HFF-Myc (cell line): Measurements from ENCODE around the gene ZNF423.
"Not testable (repeated sequence)": the region's sequence is repeated elsewhere in the genome, so short reads cannot be mapped to it uniquely, and the experiment has no call there.

Experiments
- DNase-seq: peaks from one replicate; pipeline ENCODE4 v3.0.0-alpha.2; 2011; ENCODE audit warnings: low read depth; ENCODE audit errors: extremely low read depth
- H3K4me3 ChIP-seq: replicated peaks from 2 replicates; pipeline ENCODE4 v1.5.1; 2011; ENCODE audit warnings: low read depth, mild to moderate bottlenecking, control low read depth, low read length
- CTCF ChIP-seq: IDR thresholded peaks from 2 replicates; pipeline ENCODE4 v1.5.1; 2012; ENCODE audit warnings: mild to moderate bottlenecking, low read depth, low read length, control low read depth; ENCODE audit errors: missing control alignments

The ZNF423 gene

GRCh38 chr16:49684696-49685095 lies 171.2 kb downstream of the ZNF423 start:
- no peak for TF ChIP-seq CTCF
- DNase-seq, result no peak
- no peak overlapping the region for H3K4me3 ChIP-seq

- no peak for TF ChIP-seq CTCF
- H3K4me3 ChIP-seq, result no peak overlapping the region
- DNase-seq, result no peak
Observed at GRCh38 chr16:49682577-49683165, 173.2 kb downstream of the ZNF423 start.

GRCh38 chr16:49681217-49681883 lies 174.6 kb downstream of the ZNF423 start:
- DNase-seq, result no peak
- no peak for TF ChIP-seq CTCF
- no peak overlapping the region for H3K4me3 ChIP-seq

- no peak for TF ChIP-seq CTCF
- DNase-seq, result no peak
- H3K4me3 ChIP-seq, result no peak overlapping the region
Observed at GRCh38 chr16:49679095-49679494, 176.8 kb downstream of the ZNF423 start.

- DNase-seq, result not testable (repeated sequence)
Observed at GRCh38 chr16:49677661-49678060, 178.3 kb downstream of the ZNF423 start.

GRCh38 chr16:49675413-49675812 lies 180.5 kb downstream of the ZNF423 start:
- DNase-seq, result no peak
- TF ChIP-seq CTCF, result no peak
- H3K4me3 ChIP-seq, result no peak overlapping the region

More at GRCh38 chr16:49677661-49678060, 178.3 kb downstream of the ZNF423 start:
- H3K4me3 ChIP-seq, result not testable (repeated sequence)

- no peak for DNase-seq
- TF ChIP-seq CTCF, result no peak
- H3K4me3 ChIP-seq, result no peak overlapping the region
Observed at GRCh38 chr16:49674990-49675389, 180.9 kb downstream of the ZNF423 start.
